ENCODE data around the gene GRIK3. TPM values are rescaled to one million over a fixed set of nuclear protein-coding genes. Genes with fewer than 3 reads are reported as not detected.

The GRIK3 gene
- total RNA-seq, 2 donors from 2014 or later: 0.14 TPM

- H3K4me3 ChIP-seq: no peak overlapping the region
- no peaks in the 10 kb centered on the region for H3K9me3 ChIP-seq
- no peak for ATAC-seq (ENCODE audit: insufficient number of reproducible peaks, low FRiP score, low read depth)
- no peaks in the 10 kb centered on the region for H3K4me1 ChIP-seq (ENCODE audit: control insufficient read depth in 1 of 2, low read depth in 2 of 2)
- H3K27me3 ChIP-seq (replicated peaks; ENCODE audit: insufficient read depth): no peaks in the 10 kb centered on the region
- no peak for TF ChIP-seq CTCF (IDR thresholded peaks at IDR 0.05)
- DNase-seq (ENCODE audit: low spot score): no peak
- H3K36me3 ChIP-seq: no peaks in the 10 kb centered on the region
- no peak overlapping the region for H3K27ac ChIP-seq
These were observed 53.2 kb downstream of the GRIK3 start for GRCh38 chr1:36981126-36981525.

- Histone ChIP-seq H3K4me3 (no peak overlapping the region), H3K36me3 (no peaks in the 10 kb centered on the region), H3K27ac (no peak overlapping the region), H3K27me3 (replicated peaks; ENCODE audit: insufficient read depth) (no peaks in the 10 kb centered on the region), H3K9me3 (no peaks in the 10 kb centered on the region), H3K4me1 (ENCODE audit: control insufficient read depth in 1 of 2, low read depth in 2 of 2) (no peaks in the 10 kb centered on the region)
- no peak for TF ChIP-seq CTCF (IDR thresholded peaks at IDR 0.05)
- no peak for ATAC-seq (ENCODE audit: insufficient number of reproducible peaks, low FRiP score, low read depth)
- no peak for DNase-seq (ENCODE audit: low spot score)
These were observed 56.4 kb downstream of the GRIK3 start for GRCh38 chr1:36977731-36978406.

- H3K27me3 ChIP-seq (replicated peaks; ENCODE audit: insufficient read depth): no peaks in the 10 kb centered on the region
- DNase-seq (ENCODE audit: low spot score) (no peak), ATAC-seq (ENCODE audit: insufficient number of reproducible peaks, low FRiP score, low read depth) (no peak)
- no peaks in the 10 kb centered on the region for H3K9me3 ChIP-seq
- no peak for TF ChIP-seq CTCF (IDR thresholded peaks at IDR 0.05)
- H3K4me3 ChIP-seq: no peak overlapping the region
- no peaks in the 10 kb centered on the region for H3K4me1 ChIP-seq (ENCODE audit: control insufficient read depth in 1 of 2, low read depth in 2 of 2)
- H3K27ac ChIP-seq: no peak overlapping the region
- no peaks in the 10 kb centered on the region for H3K36me3 ChIP-seq
These were observed 58.7 kb downstream of the GRIK3 start for GRCh38 chr1:36975642-36976041.

- H3K4me3 ChIP-seq: no peak overlapping the region
- no peak overlapping the region for H3K27ac ChIP-seq
- no peaks in the 10 kb centered on the region for H3K4me1 ChIP-seq (ENCODE audit: control insufficient read depth in 1 of 2, low read depth in 2 of 2)
- no peak for TF ChIP-seq CTCF (IDR thresholded peaks at IDR 0.05)
- ATAC-seq (ENCODE audit: insufficient number of reproducible peaks, low FRiP score, low read depth) (no peak), DNase-seq (ENCODE audit: low spot score) (no peak)
- no peaks in the 10 kb centered on the region for H3K27me3 ChIP-seq (replicated peaks; ENCODE audit: insufficient read depth)
- no peaks in the 10 kb centered on the region for H3K9me3 ChIP-seq
- no peaks in the 10 kb centered on the region for H3K36me3 ChIP-seq
These were observed 61.3 kb downstream of the GRIK3 start for GRCh38 chr1:36973056-36973455.

GRCh38 chr1:36971852-36972618 is 62.3 kb downstream of the GRIK3 start:
- Histone ChIP-seq H3K4me1 (ENCODE audit: control insufficient read depth in 1 of 2, low read depth in 2 of 2) (no peaks in the 10 kb centered on the region), H3K36me3 (no peaks in the 10 kb centered on the region), H3K27ac (no peak overlapping the region), H3K9me3 (no peaks in the 10 kb centered on the region), H3K4me3 (no peak overlapping the region), H3K27me3 (replicated peaks; ENCODE audit: insufficient read depth) (no peaks in the 10 kb centered on the region)
- ATAC-seq (ENCODE audit: insufficient number of reproducible peaks, low FRiP score, low read depth) (no peak), DNase-seq (ENCODE audit: low spot score) (no peak)
- TF ChIP-seq CTCF (IDR thresholded peaks at IDR 0.05): no peak

Measured in thoracic aorta (tissue), 2 donors.